ENCODE results near the gene WDR37.

The WDR37 gene

DNA sequence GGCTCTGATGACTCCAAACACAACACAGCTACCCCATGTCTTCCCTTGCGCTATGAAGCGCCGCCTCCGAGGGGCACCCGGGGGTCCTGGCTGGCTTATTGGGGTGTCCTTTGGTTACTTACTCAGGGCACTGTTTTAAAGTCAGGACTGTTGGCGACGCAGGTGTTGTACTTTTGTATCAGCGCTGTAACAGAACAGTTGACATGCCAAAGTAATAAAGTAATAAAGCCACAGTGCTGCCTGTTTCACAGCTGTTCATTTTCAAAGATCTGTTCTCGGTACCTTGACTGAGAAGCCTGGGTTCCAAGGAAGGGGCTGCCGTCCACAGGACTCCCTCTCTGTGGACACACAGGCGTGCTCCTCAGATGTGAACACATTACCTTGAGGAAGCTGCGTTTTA is 64.1 kb downstream of the WDR37 start:
- H3K79me2 ChIP-seq (ENCODE audit: control insufficient read depth, low read length): no peaks in the 10 kb centered on the region
- 0 out of 2 replicates have a peak, but pooled peaks cover 4% of the 10 kb centered on the region for H3K4me1 ChIP-seq (ENCODE audit: control insufficient read depth, low read length)
- no peak overlapping the region for H3K4me3 ChIP-seq (ENCODE audit: low read length)
- peaks cover 61% of the 10 kb centered on the region for H3K36me3 ChIP-seq (ENCODE audit: control insufficient read depth, low read length)
- H3K9me3 ChIP-seq (ENCODE audit: control insufficient read depth, insufficient read depth, low read length): no peaks in the 10 kb centered on the region
- no peak overlapping the region for H3K27ac ChIP-seq (ENCODE audit: low read depth, low read length)
- no peaks in the 10 kb centered on the region for H3F3A ChIP-seq (ENCODE audit: control insufficient read depth, insufficient read depth)
- H3K9me2 ChIP-seq (replicated peaks; ENCODE audit: control insufficient read depth, low read length): no peaks in the 10 kb centered on the region
- 0 out of 2 replicates have a peak, but pooled peaks cover 3% of the 10 kb centered on the region for H4K20me1 ChIP-seq (ENCODE audit: control insufficient read depth, insufficient read depth, low read depth, low read length)
- H3K4me2 ChIP-seq (ENCODE audit: low read length): no peak overlapping the region
- no peak for TF ChIP-seq EZH2phosphoT487 (IDR thresholded peaks at IDR 0.05; ENCODE audit: borderline replicate concordance, low read length)
- TF ChIP-seq, protein P1, sequence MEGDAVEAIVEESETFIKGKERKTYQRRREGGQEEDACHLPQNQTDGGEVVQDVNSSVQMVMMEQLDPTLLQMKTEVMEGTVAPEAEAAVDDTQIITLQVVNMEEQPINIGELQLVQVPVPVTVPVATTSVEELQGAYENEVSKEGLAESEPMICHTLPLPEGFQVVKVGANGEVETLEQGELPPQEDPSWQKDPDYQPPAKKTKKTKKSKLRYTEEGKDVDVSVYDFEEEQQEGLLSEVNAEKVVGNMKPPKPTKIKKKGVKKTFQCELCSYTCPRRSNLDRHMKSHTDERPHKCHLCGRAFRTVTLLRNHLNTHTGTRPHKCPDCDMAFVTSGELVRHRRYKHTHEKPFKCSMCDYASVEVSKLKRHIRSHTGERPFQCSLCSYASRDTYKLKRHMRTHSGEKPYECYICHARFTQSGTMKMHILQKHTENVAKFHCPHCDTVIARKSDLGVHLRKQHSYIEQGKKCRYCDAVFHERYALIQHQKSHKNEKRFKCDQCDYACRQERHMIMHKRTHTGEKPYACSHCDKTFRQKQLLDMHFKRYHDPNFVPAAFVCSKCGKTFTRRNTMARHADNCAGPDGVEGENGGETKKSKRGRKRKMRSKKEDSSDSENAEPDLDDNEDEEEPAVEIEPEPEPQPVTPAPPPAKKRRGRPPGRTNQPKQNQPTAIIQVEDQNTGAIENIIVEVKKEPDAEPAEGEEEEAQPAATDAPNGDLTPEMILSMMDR (IDR thresholded peaks at IDR 0.05; ENCODE audit: low read depth, low read length, poor library complexity, severe bottlenecking): no peak
- no peaks in the 10 kb centered on the region for H3K27me3 ChIP-seq (ENCODE audit: control insufficient read depth, low read length)

DNA sequence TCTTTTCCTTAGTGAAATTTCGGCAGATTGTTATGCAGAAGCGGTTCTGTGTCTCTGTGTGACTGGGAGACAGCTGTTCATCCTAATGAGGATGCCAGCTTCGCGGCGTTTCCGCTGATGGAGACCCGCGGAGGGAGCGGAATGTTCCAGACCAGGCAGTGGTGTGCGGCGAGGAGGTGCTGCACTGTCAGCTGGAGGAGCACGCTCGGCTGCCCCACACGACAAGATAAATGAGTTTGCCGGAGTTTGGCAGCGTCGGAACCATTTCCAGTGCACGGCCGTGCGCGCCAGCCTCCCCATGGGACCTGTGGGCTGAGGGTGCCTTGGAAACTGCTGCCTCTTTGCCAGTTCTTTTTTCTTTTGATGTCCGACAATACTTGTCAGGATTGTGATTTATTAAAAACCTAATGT is 64.6 kb downstream of the WDR37 start:
- TF ChIP-seq EZH2phosphoT487 (IDR thresholded peaks at IDR 0.05; ENCODE audit: borderline replicate concordance, low read length): no peak
- 0 out of 2 replicates have a peak, but pooled peaks cover 3% of the 10 kb centered on the region for H4K20me1 ChIP-seq (ENCODE audit: control insufficient read depth, insufficient read depth, low read depth, low read length)
- 0 out of 2 replicates have a peak, but pooled peaks cover 4% of the 10 kb centered on the region for H3K4me1 ChIP-seq (ENCODE audit: control insufficient read depth, low read length)
- no peak overlapping the region for H3K4me2 ChIP-seq (ENCODE audit: low read length)
- H3K27me3 ChIP-seq (ENCODE audit: control insufficient read depth, low read length): no peaks in the 10 kb centered on the region
- no peaks in the 10 kb centered on the region for H3K9me2 ChIP-seq (replicated peaks; ENCODE audit: control insufficient read depth, low read length)
- H3K36me3 ChIP-seq (ENCODE audit: control insufficient read depth, low read length): peaks cover 59% of the 10 kb centered on the region
- H3F3A ChIP-seq (ENCODE audit: control insufficient read depth, insufficient read depth): no peaks in the 10 kb centered on the region
- no peak overlapping the region for H3K27ac ChIP-seq (ENCODE audit: low read depth, low read length)
- no peaks in the 10 kb centered on the region for H3K79me2 ChIP-seq (ENCODE audit: control insufficient read depth, low read length)
- no peaks in the 10 kb centered on the region for H3K9me3 ChIP-seq (ENCODE audit: control insufficient read depth, insufficient read depth, low read length)
- no peak overlapping the region for H3K4me3 ChIP-seq (ENCODE audit: low read length)

DNA sequence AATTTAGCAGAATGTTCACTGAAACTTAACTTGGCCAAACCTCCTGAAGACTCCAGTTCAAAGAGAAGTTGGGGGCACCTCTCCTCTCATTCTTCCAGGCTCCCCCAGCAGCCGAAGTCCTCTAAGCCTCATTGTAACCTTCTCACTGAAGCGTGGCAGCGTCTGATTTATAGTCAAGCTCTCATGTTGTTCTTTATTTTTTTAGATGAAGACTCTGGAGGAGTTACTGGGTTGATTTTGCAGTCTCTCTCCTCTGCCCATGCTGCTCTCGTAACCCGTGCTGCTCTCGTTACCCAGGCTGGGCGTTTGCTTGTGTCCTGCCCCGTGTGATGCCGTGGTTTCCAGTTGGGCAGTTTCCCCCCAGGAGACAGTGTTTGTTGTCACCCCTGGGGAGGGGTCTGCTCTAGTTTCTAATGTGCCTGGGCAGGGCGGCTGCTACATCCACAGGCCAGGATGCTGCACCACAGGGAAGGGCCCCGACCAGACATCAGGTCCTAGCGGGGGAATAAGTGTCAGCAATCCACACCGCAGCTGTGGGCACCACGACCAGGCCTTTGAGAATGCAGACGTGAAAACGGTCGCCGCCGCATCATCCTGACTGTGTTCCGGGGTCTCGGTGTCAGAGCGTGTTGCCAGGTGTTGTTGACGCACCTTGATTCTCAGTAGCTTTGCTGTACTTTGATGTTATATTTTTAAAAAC is 65.2 kb downstream of the WDR37 start:
- TF ChIP-seq, protein P1 (IDR thresholded peaks at IDR 0.05; ENCODE audit: low read depth, low read length, poor library complexity, severe bottlenecking): no peak
- no peak for TF ChIP-seq EZH2phosphoT487 (IDR thresholded peaks at IDR 0.05; ENCODE audit: borderline replicate concordance, low read length)
- peaks cover 58% of the 10 kb centered on the region for H3K36me3 ChIP-seq (ENCODE audit: control insufficient read depth, low read length)
- H3K27me3 ChIP-seq (ENCODE audit: control insufficient read depth, low read length): no peaks in the 10 kb centered on the region
- H3K4me3 ChIP-seq (ENCODE audit: low read length): no peak overlapping the region
- H3K79me2 ChIP-seq (ENCODE audit: control insufficient read depth, low read length): no peaks in the 10 kb centered on the region
- H3K27ac ChIP-seq (ENCODE audit: low read depth, low read length): no peak overlapping the region
- H3K9me2 ChIP-seq (replicated peaks; ENCODE audit: control insufficient read depth, low read length): no peaks in the 10 kb centered on the region
- 0 out of 2 replicates have a peak, but pooled peaks cover 3% of the 10 kb centered on the region for H4K20me1 ChIP-seq (ENCODE audit: control insufficient read depth, insufficient read depth, low read depth, low read length)
- H3K4me2 ChIP-seq (ENCODE audit: low read length): no peak overlapping the region
- H3F3A ChIP-seq (ENCODE audit: control insufficient read depth, insufficient read depth): no peaks in the 10 kb centered on the region
- 0 out of 2 replicates have a peak, but pooled peaks cover 4% of the 10 kb centered on the region for H3K4me1 ChIP-seq (ENCODE audit: control insufficient read depth, low read length)
- no peaks in the 10 kb centered on the region for H3K9me3 ChIP-seq (ENCODE audit: control insufficient read depth, insufficient read depth, low read length)

DNA sequence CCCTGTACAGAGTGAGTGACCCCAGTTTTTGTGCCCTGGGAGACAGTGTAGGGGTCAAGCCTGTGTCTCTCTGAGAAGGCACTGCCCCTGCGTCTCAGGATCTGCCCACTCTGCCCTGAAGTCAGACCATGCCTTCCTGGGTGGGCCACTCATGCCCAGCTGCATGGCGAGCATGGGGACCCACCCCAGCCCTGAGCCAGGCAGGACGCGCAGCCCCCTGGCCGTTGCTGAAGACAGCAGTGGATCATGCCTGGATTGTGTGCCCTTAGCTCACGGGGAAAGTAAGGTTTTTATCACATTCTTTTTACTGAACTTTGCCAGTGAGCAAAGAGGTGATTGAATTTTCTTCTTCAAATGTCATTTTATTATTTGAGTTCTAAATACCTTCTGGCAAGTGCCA is 66.2 kb downstream of the WDR37 start:
- Histone ChIP-seq H3K79me2 (ENCODE audit: control insufficient read depth, low read length) (no peaks in the 10 kb centered on the region), H3K27ac (ENCODE audit: low read depth, low read length) (no peak overlapping the region), H3K4me2 (ENCODE audit: low read length) (no peak overlapping the region), H4K20me1 (ENCODE audit: control insufficient read depth, insufficient read depth, low read depth, low read length) (0 out of 2 replicates have a peak, but pooled peaks cover 3% of the 10 kb centered on the region), H3K9me2 (replicated peaks; ENCODE audit: control insufficient read depth, low read length) (no peaks in the 10 kb centered on the region), H3K36me3 (ENCODE audit: control insufficient read depth, low read length) (peaks cover 54% of the 10 kb centered on the region), H3K4me3 (ENCODE audit: low read length) (no peak overlapping the region), H3K9me3 (ENCODE audit: control insufficient read depth, insufficient read depth, low read length) (no peaks in the 10 kb centered on the region), H3K4me1 (ENCODE audit: control insufficient read depth, low read length) (0 out of 2 replicates have a peak, but pooled peaks cover 4% of the 10 kb centered on the region), H3F3A (ENCODE audit: control insufficient read depth, insufficient read depth) (no peaks in the 10 kb centered on the region), H3K27me3 (ENCODE audit: control insufficient read depth, low read length) (no peaks in the 10 kb centered on the region)
- no peak for TF ChIP-seq EZH2phosphoT487 (IDR thresholded peaks at IDR 0.05; ENCODE audit: borderline replicate concordance, low read length)
- TF ChIP-seq, protein P1 (IDR thresholded peaks at IDR 0.05; ENCODE audit: low read depth, low read length, poor library complexity, severe bottlenecking): no peak

Measured in DOHH2 (cell line).